ENCODE measurements around the gene SBK2.
A peak's percentile ranks its signal among the peaks of the same experiment; 100 is the strongest.

SBK2 gene

DNA sequence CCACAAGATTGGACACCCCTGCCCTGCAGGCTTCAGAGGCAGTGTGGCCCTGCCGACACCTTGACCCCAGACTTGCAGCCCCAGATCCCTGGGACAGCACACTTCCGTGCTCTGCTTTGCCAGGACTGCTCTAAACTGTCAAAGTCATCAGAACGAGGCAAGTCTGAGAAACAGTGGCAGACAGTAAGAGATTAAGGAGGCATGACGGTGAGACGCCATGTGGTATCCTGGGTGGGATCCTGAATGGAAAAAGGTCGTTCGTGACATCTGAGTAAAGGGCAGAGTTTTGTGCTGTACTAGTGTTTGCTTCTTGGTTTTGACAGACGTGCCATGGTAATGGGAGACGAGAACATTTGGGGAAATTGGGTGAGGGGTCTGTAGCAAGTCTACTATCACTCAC, 29.9 kb upstream of the SBK2 start:
- DNase-seq (ENCODE audit: low spot score): no peak
- Histone ChIP-seq H2AK5ac (ENCODE audit: low read depth, low read length) (no peak overlapping the region), H3K27ac (replicated peaks; ENCODE audit: low read length) (no peak overlapping the region), H3K36me3 (replicated peaks in 1 of 2; ENCODE audit: control insufficient read depth in 2 of 2, insufficient read depth in 2 of 2, low read length in 2 of 2) (no peaks in the 10 kb centered on the region), H3K27me3 (ENCODE audit: control insufficient read depth in 3 of 3, insufficient read depth in 3 of 3, low read depth in 1 of 3, low read length in 3 of 3) (no peaks in the 10 kb centered on the region), H2BK5ac (ENCODE audit: low read length) (no peak overlapping the region), H4K8ac (ENCODE audit: low read depth, low read length) (no peak overlapping the region), H3K4ac (ENCODE audit: low read length) (peak overlapping the region; percentile 86), H3K79me1 (ENCODE audit: low read depth, low read length) (no peaks in the 10 kb centered on the region), H2BK120ac (ENCODE audit: low read depth, low read length) (no peak overlapping the region), H3K4me2 (ENCODE audit: insufficient read depth, low read length, poor library complexity, severe bottlenecking) (no peak overlapping the region), H3K9ac (ENCODE audit: low read depth, low read length, poor library complexity) (no peak overlapping the region), H2BK12ac (ENCODE audit: low read length) (peak overlapping the region; percentile 98), H3K4me1 (ENCODE audit: control insufficient read depth in 2 of 2, insufficient read depth in 1 of 2, low read depth in 1 of 2, low read length in 2 of 2) (peaks cover 0 to 3% of the 10 kb centered on the region in 2 donors), H3K18ac (ENCODE audit: low read length) (no peak overlapping the region), H3K4me3 (ENCODE audit: low read length in 2 of 2) (no peak overlapping the region), H3K23ac (ENCODE audit: low read depth, low read length, poor library complexity) (no peak overlapping the region), H4K91ac (ENCODE audit: low read depth, low read length, poor library complexity) (no peak overlapping the region), H2AFZ (ENCODE audit: low read length) (peak overlapping the region; percentile 19), H3K14ac (ENCODE audit: low read length) (no peak overlapping the region), H2BK15ac (ENCODE audit: low read length) (no peak overlapping the region), H3K9me3 (replicated peaks in 1 of 2; ENCODE audit: control insufficient read depth in 2 of 2, insufficient read depth in 1 of 2, low read depth in 1 of 2, low read length in 2 of 2) (peaks cover 0 to 2% of the 10 kb centered on the region in 2 donors)
- WGBS, 2 donors (ENCODE audit: extremely low coverage in 2 of 2, insufficient read length in 2 of 2, insufficient replicate concordance in 1 of 2): no CpG with 5 or more reads among the region's 9 CpGs

GRCh38 chr19:55563261-55563690, 26.3 kb upstream of the SBK2 start:
- Histone ChIP-seq H3K36me3 (replicated peaks in 1 of 2; ENCODE audit: control insufficient read depth in 2 of 2, insufficient read depth in 2 of 2, low read length in 2 of 2) (no peaks in the 10 kb centered on the region), H4K91ac (ENCODE audit: low read depth, low read length, poor library complexity) (no peak overlapping the region), H3K9me3 (replicated peaks in 1 of 2; ENCODE audit: control insufficient read depth in 2 of 2, insufficient read depth in 1 of 2, low read depth in 1 of 2, low read length in 2 of 2) (no peaks in the 10 kb centered on the region), H3K23ac (ENCODE audit: low read depth, low read length, poor library complexity) (no peak overlapping the region), H3K14ac (ENCODE audit: low read length) (no peak overlapping the region), H4K8ac (ENCODE audit: low read depth, low read length) (no peak overlapping the region), H2BK120ac (ENCODE audit: low read depth, low read length) (no peak overlapping the region), H3K9ac (ENCODE audit: low read depth, low read length, poor library complexity) (no peak overlapping the region), H2AFZ (ENCODE audit: low read length) (peak overlapping the region; percentile 45), H3K4me3 (ENCODE audit: low read length in 2 of 2) (no peak overlapping the region), H3K4me1 (ENCODE audit: control insufficient read depth in 2 of 2, insufficient read depth in 1 of 2, low read depth in 1 of 2, low read length in 2 of 2) (peaks cover 0 to 3% of the 10 kb centered on the region in 2 donors), H2AK5ac (ENCODE audit: low read depth, low read length) (no peak overlapping the region), H2BK12ac (ENCODE audit: low read length) (no peak overlapping the region), H3K27me3 (ENCODE audit: control insufficient read depth in 3 of 3, insufficient read depth in 3 of 3, low read depth in 1 of 3, low read length in 3 of 3) (no peaks in the 10 kb centered on the region), H2BK15ac (ENCODE audit: low read length) (no peak overlapping the region), H3K79me1 (ENCODE audit: low read depth, low read length) (no peaks in the 10 kb centered on the region), H3K27ac (replicated peaks; ENCODE audit: low read length) (no peak overlapping the region), H2BK5ac (ENCODE audit: low read length) (no peak overlapping the region), H3K4me2 (ENCODE audit: insufficient read depth, low read length, poor library complexity, severe bottlenecking) (no peak overlapping the region), H3K4ac (ENCODE audit: low read length) (no peak overlapping the region), H3K18ac (ENCODE audit: low read length) (peak overlapping the region; percentile 15)
- no peak for DNase-seq (ENCODE audit: low spot score)
- WGBS, 2 donors (ENCODE audit: extremely low coverage in 2 of 2, insufficient read length in 2 of 2, insufficient replicate concordance in 1 of 2): no CpG with 5 or more reads among the region's 12 CpGs

DNA sequence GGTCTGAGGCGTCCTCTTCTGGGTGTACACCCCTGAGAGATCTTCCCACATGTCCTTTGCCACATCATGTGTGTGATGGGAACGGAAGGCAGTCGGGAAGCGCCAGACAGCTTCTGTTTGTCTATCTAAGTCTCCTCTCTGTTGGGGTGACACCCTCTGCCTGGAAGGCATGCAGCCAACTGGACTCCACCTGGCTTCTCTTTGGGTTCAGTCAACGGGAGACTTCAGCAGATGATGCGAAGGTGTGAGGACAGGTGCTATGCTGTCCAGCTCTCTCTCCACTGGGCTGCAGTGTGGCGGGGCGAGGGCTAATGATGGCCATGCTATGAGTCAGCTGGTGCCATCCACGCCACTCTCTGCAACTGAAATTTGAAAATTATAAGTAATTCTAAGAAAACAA, 22.8 kb upstream of the SBK2 start:
- no peak for DNase-seq (ENCODE audit: low spot score)
- H3K27me3 ChIP-seq (ENCODE audit: control insufficient read depth in 3 of 3, insufficient read depth in 3 of 3, low read depth in 1 of 3, low read length in 3 of 3): no peaks in the 10 kb centered on the region
- H3K9ac ChIP-seq (ENCODE audit: low read depth, low read length, poor library complexity): no peak overlapping the region
- peaks cover 4 to 6% of the 10 kb centered on the region in 2 donors for H3K4me1 ChIP-seq (ENCODE audit: control insufficient read depth in 2 of 2, insufficient read depth in 1 of 2, low read depth in 1 of 2, low read length in 2 of 2)
- no peak overlapping the region for H3K4ac ChIP-seq (ENCODE audit: low read length)
- H3K4me3 ChIP-seq (ENCODE audit: low read length in 2 of 2): peak overlapping the region in 1 of 2 donors; percentile 25
- H4K8ac ChIP-seq (ENCODE audit: low read depth, low read length): no peak overlapping the region
- no peak overlapping the region for H3K18ac ChIP-seq (ENCODE audit: low read length)
- H3K27ac ChIP-seq (replicated peaks; ENCODE audit: low read length): no peak overlapping the region
- no peaks in the 10 kb centered on the region for H3K79me1 ChIP-seq (ENCODE audit: low read depth, low read length)
- H3K4me2 ChIP-seq (ENCODE audit: insufficient read depth, low read length, poor library complexity, severe bottlenecking): no peak overlapping the region
- peak overlapping the region; percentile 80 for H2BK15ac ChIP-seq (ENCODE audit: low read length)
- H3K23ac ChIP-seq (ENCODE audit: low read depth, low read length, poor library complexity): no peak overlapping the region
- H3K9me3 ChIP-seq (replicated peaks in 1 of 2; ENCODE audit: control insufficient read depth in 2 of 2, insufficient read depth in 1 of 2, low read depth in 1 of 2, low read length in 2 of 2): no peaks in the 10 kb centered on the region
- H2BK12ac ChIP-seq (ENCODE audit: low read length): peak overlapping the region; percentile 24
- no peak overlapping the region for H4K91ac ChIP-seq (ENCODE audit: low read depth, low read length, poor library complexity)
- peak overlapping the region; percentile 83 for H2AK5ac ChIP-seq (ENCODE audit: low read depth, low read length)
- H2BK120ac ChIP-seq (ENCODE audit: low read depth, low read length): no peak overlapping the region
- no peak overlapping the region for H2AFZ ChIP-seq (ENCODE audit: low read length)
- no peak overlapping the region for H3K14ac ChIP-seq (ENCODE audit: low read length)
- H3K36me3 ChIP-seq (replicated peaks in 1 of 2; ENCODE audit: control insufficient read depth in 2 of 2, insufficient read depth in 2 of 2, low read length in 2 of 2): no peaks in the 10 kb centered on the region
- no peak overlapping the region for H2BK5ac ChIP-seq (ENCODE audit: low read length)
- WGBS, 2 donors (ENCODE audit: extremely low coverage in 2 of 2, insufficient read length in 2 of 2, insufficient replicate concordance in 1 of 2): no CpG with 5 or more reads among the region's 9 CpGs

- Histone ChIP-seq H3K79me1 (ENCODE audit: low read depth, low read length) (no peaks in the 10 kb centered on the region), H3K4me1 (ENCODE audit: control insufficient read depth in 2 of 2, insufficient read depth in 1 of 2, low read depth in 1 of 2, low read length in 2 of 2) (peaks cover 17 to 23% of the 10 kb centered on the region in 2 donors), H3K14ac (ENCODE audit: low read length) (no peak overlapping the region), H3K18ac (ENCODE audit: low read length) (peak overlapping the region; percentile 44), H2BK15ac (ENCODE audit: low read length) (no peak overlapping the region), H3K9ac (ENCODE audit: low read depth, low read length, poor library complexity) (no peak overlapping the region), H4K8ac (ENCODE audit: low read depth, low read length) (no peak overlapping the region), H2AK5ac (ENCODE audit: low read depth, low read length) (no peak overlapping the region), H2AFZ (ENCODE audit: low read length) (peak overlapping the region; percentile 13), H4K91ac (ENCODE audit: low read depth, low read length, poor library complexity) (no peak overlapping the region), H3K27ac (replicated peaks; ENCODE audit: low read length) (peak overlapping the region; percentile 25), H3K23ac (ENCODE audit: low read depth, low read length, poor library complexity) (no peak overlapping the region), H2BK5ac (ENCODE audit: low read length) (peak overlapping the region; percentile 9), H3K9me3 (replicated peaks in 1 of 2; ENCODE audit: control insufficient read depth in 2 of 2, insufficient read depth in 1 of 2, low read depth in 1 of 2, low read length in 2 of 2) (no peaks in the 10 kb centered on the region), H3K4ac (ENCODE audit: low read length) (no peak overlapping the region), H3K4me3 (ENCODE audit: low read length in 2 of 2) (no peak overlapping the region), H3K36me3 (replicated peaks in 1 of 2; ENCODE audit: control insufficient read depth in 2 of 2, insufficient read depth in 2 of 2, low read length in 2 of 2) (no peaks in the 10 kb centered on the region), H3K27me3 (ENCODE audit: control insufficient read depth in 3 of 3, insufficient read depth in 3 of 3, low read depth in 1 of 3, low read length in 3 of 3) (no peaks in the 10 kb centered on the region), H3K4me2 (ENCODE audit: insufficient read depth, low read length, poor library complexity, severe bottlenecking) (no peak overlapping the region), H2BK12ac (ENCODE audit: low read length) (peak overlapping the region; percentile 33), H2BK120ac (ENCODE audit: low read depth, low read length) (no peak overlapping the region)
- WGBS, 2 donors (ENCODE audit: extremely low coverage in 2 of 2, insufficient read length in 2 of 2, insufficient replicate concordance in 1 of 2): no CpG with 5 or more reads among the region's 8 CpGs
- no peak for DNase-seq (ENCODE audit: low spot score)
Observed at GRCh38 chr19:55554741-55555152, 17.8 kb upstream of the SBK2 start.
